K562 (cell line): ENCODE measurements around the gene ANKRD65. TPM values are rescaled to one million over a fixed set of nuclear protein-coding genes. Genes with fewer than 3 reads are reported as not detected.
A peak's percentile ranks its signal among the peaks of the same experiment; 100 is the strongest.

Source experiments
- ATAC-seq: fragments of 200-7000 bp; cut with Tn5 transposase; 3 replicates; pipeline ENCODE4 v1.9.1; 2020; ENCODE audit warnings: moderate library complexity
- BruUV-seq: library from RNA; stranded (reverse); fragments of 400-500 nt; replicated peaks from 2 replicates; lab custom pipeline; 2021; lab: Mats Ljungman, UMichigan
- CTCF ChIA-PET: fragments of 300-600 bp; formaldehyde crosslinking; extraction: SDS; loops from one replicate; lab custom pipeline; 2021; ENCODE audit warnings: low intra/inter-chr PET ratio; lab: Yijun Ruan, JAX
- POLR2A ChIA-PET: fragments of 300-600, 350-650 bp; sonication (Branson Sonifier 250); formaldehyde crosslinking; extraction: SDS; loops from one replicate; lab custom pipeline; 2021; ENCODE audit warnings: antibody characterized with exemption, inconsistent platforms; lab: Yijun Ruan, JAX
- DNase-seq, 4 experiments: peaks; one replicate each; pipeline versions ENCODE4 v3.0.0 to v3.0.0-alpha.2; 2011 to 2018; ENCODE audit warnings: low spot score in 3 of 4, mixed read lengths in 3 of 4; ENCODE audit errors: extremely low read depth in 1 of 4
- FAIRE-seq: peaks from 2 replicates; lab custom pipeline; 2011; peaks lifted over from hg19 to GRCh38; lab: Jason Lieb, UNC
- H2AFZ ChIP-seq: 2 replicates; pipeline ENCODE4 v1.6.0; 2011; ENCODE audit warnings: low read depth, low read length, control low read depth, inconsistent platforms
- H3K27ac ChIP-seq: fragments of 200-600 bp; 3 replicates; pipeline ENCODE4 v1.8.0; 2011; ENCODE audit warnings: low read depth, mild to moderate bottlenecking, control low read depth, inconsistent platforms, low read length, moderate library complexity, mixed read lengths; ENCODE audit errors: extremely low read depth
- H3K27me3 ChIP-seq, 2 experiments: fragments of 300-600 bp in 1 of 2; 2 replicates in 1 of 2; 3 replicates in 1 of 2; pipeline versions ENCODE4 v1.6.0 to v1.8.0; 2011; ENCODE audit warnings: inconsistent platforms in 2 of 2, low read length in 2 of 2, mild to moderate bottlenecking in 1 of 2, mixed read lengths in 1 of 2, moderate library complexity in 1 of 2; ENCODE audit not compliant: control insufficient read depth in 2 of 2, insufficient read depth in 2 of 2
- H3K36me3 ChIP-seq: fragments of 300-600 bp; 3 replicates; pipeline ENCODE4 v1.8.0; 2011; ENCODE audit warnings: mild to moderate bottlenecking, low read length, inconsistent platforms; ENCODE audit not compliant: control insufficient read depth, insufficient read depth
- H3K4me1 ChIP-seq, 2 experiments: fragments of 200-600 bp in 1 of 2; replicated peaks in 1 of 2; 2 replicates in 1 of 2; 3 replicates in 1 of 2; pipeline versions ENCODE4 v1.5.1 to v1.8.0; 2011; ENCODE audit warnings: inconsistent platforms in 2 of 2, low read length in 2 of 2, mild to moderate bottlenecking in 1 of 2, mixed read lengths in 1 of 2, moderate library complexity in 1 of 2; ENCODE audit not compliant: control insufficient read depth in 2 of 2, insufficient read depth in 2 of 2
- H3K4me2 ChIP-seq: 2 replicates; pipeline ENCODE4 v1.6.1; 2011; ENCODE audit warnings: low read length, control low read depth, inconsistent platforms, mixed read lengths; ENCODE audit not compliant: insufficient read depth
- H3K4me3 ChIP-seq: fragments of 200-600 bp; sonication (generic), shearing (Covaris generic); 2 replicates; pipeline ENCODE4 v1.5.1; 2016; ENCODE audit warnings: control low read depth, inconsistent platforms
- H3K79me2 ChIP-seq: fragments of 200-600 bp; 3 replicates; pipeline ENCODE4 v1.8.0; 2011; ENCODE audit warnings: low read length, inconsistent platforms; ENCODE audit not compliant: control insufficient read depth, insufficient read depth
- H3K9ac ChIP-seq, 2 experiments: 2 replicates each; pipeline versions ENCODE4 v1.6.0 to v1.6.1; 2011; ENCODE audit warnings: low read depth in 2 of 2, low read length in 2 of 2, control low read depth in 1 of 2, inconsistent platforms in 1 of 2, mild to moderate bottlenecking in 1 of 2, mixed read lengths in 1 of 2; ENCODE audit not compliant: insufficient read depth in 1 of 2
- H3K9me1 ChIP-seq: one replicate; pipeline ENCODE4 v1.6.0; 2011; ENCODE audit warnings: inconsistent platforms, mild to moderate bottlenecking, low read length, moderate library complexity; ENCODE audit not compliant: control insufficient read depth, insufficient read depth
- H3K9me3 ChIP-seq: replicated peaks from 2 replicates; pipeline ENCODE4 v1.5.1; 2011; ENCODE audit warnings: low read depth, low read length, inconsistent platforms; ENCODE audit not compliant: control insufficient read depth, insufficient read depth
- H4K20me1 ChIP-seq: replicated peaks from 2 replicates; pipeline ENCODE4 v1.6.1; 2011; ENCODE audit warnings: low read length, inconsistent platforms, mixed read lengths; ENCODE audit not compliant: control insufficient read depth, insufficient read depth
- ATF4 ChIP-seq: fragments of 450-650 bp; formaldehyde crosslinking; IDR thresholded peaks from 2 replicates; pipeline ENCODE4 v1.4.0; 2022; ENCODE audit warnings: mild to moderate bottlenecking, moderate library complexity
- CBFB ChIP-seq: sonication (generic); formaldehyde crosslinking; IDR thresholded peaks from 2 replicates; pipeline ENCODE4 v1.4.0; 2020; ENCODE audit warnings: mild to moderate bottlenecking, missing genetic modification reagents
- NCOA2 ChIP-seq, 2 experiments: fragments of 450-650 bp; IDR thresholded peaks; 2 replicates each; pipeline ENCODE4 v1.6.1; 2018; ENCODE audit warnings: mild to moderate bottlenecking in 2 of 2, moderate library complexity in 1 of 2; ENCODE audit not compliant: partially characterized antibody in 2 of 2
- ZNF239 ChIP-seq: fragments of 250-450 bp; sonication (Bioruptor Pico); IDR thresholded peaks from 2 replicates; pipeline ENCODE4 v1.4.0; 2020; ENCODE audit warnings: mild to moderate bottlenecking
- ZNF318 ChIP-seq, 2 experiments: fragments of 450-650 bp; IDR thresholded peaks; 2 replicates each; pipeline ENCODE4 v1.6.1; 2016; ENCODE audit warnings: mild to moderate bottlenecking in 2 of 2, borderline replicate concordance in 1 of 2, low read depth in 1 of 2, moderate library complexity in 1 of 2
- WGBS: fragments of 100-300 bp; shearing (Covaris generic); methylation state at CpG from one replicate; pipeline ENCODE4 v1.1.6; 2016; ENCODE audit warnings: low coverage, mixed read lengths; ENCODE audit not compliant: insufficient coverage; ENCODE audit errors: missing lambda C conversion rate; 5-methylcytosine and 5-hydroxymethylcytosine counted together
- in situ Hi-C: fragments of 300-500 bp; cut with MboI; formaldehyde crosslinking; loops from 4 replicates; pipeline ENCODE4 v1.15.0; 2018; ENCODE audit warnings: inconsistent platforms, mixed read lengths
- intact Hi-C: fragments of 100-400 bp; cut with micrococcal nuclease; formaldehyde crosslinking; loops from 2 replicates; pipeline ENCODE4 v1.14.2; 2022
- polyA plus RNA-seq, 8 experiments: library from polyadenylated mRNA; depleted of rRNA in 4 of 8; stranded (reverse) in 5 of 8; unstranded in 3 of 8; fragments of >200 nt; fragmentation: Nextera tagmentation in 2 of 8; fragmentation: Illumina TruSeq in 1 of 8; extraction: Ambion mirVana in 2 of 8; extraction: Trizol in 1 of 8; gene quantifications; 2 replicates each; pipeline versions ENCODE4 v1.2.1 to v1.2.3, GENCODE V29; 2011 to 2014; ENCODE audit warnings: inconsistent platforms in 1 of 8, missing spikeins in 1 of 8
- total RNA-seq, 7 experiments: library from RNA; depleted of rRNA in 6 of 7; stranded (reverse); fragments of >200 nt in 6 of 7; fragmentation: Illumina TruSeq in 2 of 7; extraction: Trizol in 2 of 7; gene quantifications; 2 replicates each; pipeline versions ENCODE4 v1.2.1 to v1.2.3, GENCODE V29; 2011 to 2021; ENCODE audit warnings: low replicate concordance in 1 of 7

ANKRD65 gene
- total and polyA plus RNA-seq, 9 of the 15 experiments (the other 6 are each of a cell fraction or from before 2014, with no cell fraction given), result not detected

GRCh38 chr1:1421907-1422464, 910 bp upstream of the ANKRD65 start:
- TF ChIP-seq ZNF318 (IDR thresholded peaks at IDR 0.05; ENCODE audit: borderline replicate concordance in 1 of 2, low read depth in 1 of 2) (no peak), CBFB (no peak), NCOA2 (IDR thresholded peaks at IDR 0.05; ENCODE audit: partially characterized antibody in 2 of 2) (no peak), ZNF239 (CRISPR knock-in tag) (no peak), ATF4 (CRISPR knock-in tag) (no peak)
- WGBS, result 64% methylated on average over 4 of the region's 7 CpGs
- no peak for DNase-seq
- Histone ChIP-seq H3K9me1 (no peaks in the 10 kb centered on the region), H3K9ac (no peak overlapping the region), H4K20me1 (no peaks in the 10 kb centered on the region), H3K9me3 (no peaks in the 10 kb centered on the region), H2AFZ (peak overlapping the region; percentile 2; the same call in 1 of the 2 replicates), H3K79me2 (no peaks in the 10 kb centered on the region), H3K27ac (no peak overlapping the region), H3K36me3 (no peaks in the 10 kb centered on the region), H3K4me2 (no peak overlapping the region), H3K4me3 (no peak overlapping the region), H3K4me1 (peaks cover 3 to 43% of the 10 kb centered on the region in 2 experiments; a peak in 4 of 5 replicates), H3K27me3 (no peaks in the 10 kb centered on the region)
- ATAC-seq, result no peak
- intact Hi-C loops, result no loop called here
- in situ Hi-C loops, result no loop called here
- CTCF ChIA-PET, result no interaction called here
- no peak for FAIRE-seq
- POLR2A ChIA-PET, result interaction anchor here (1.9 kb wide), 1 partner anchor 9 kb away, joined by 5 read pairs; no protein-coding TSS in a partner anchor
- BruUV-seq, result no TSS peak
